GM19452 (cell line): ENCODE results near the gene MRPS14.
A peak's percentile ranks its signal among the peaks of the same experiment; 100 is the strongest.
"Not testable (repeated sequence)": the region's sequence is repeated elsewhere in the genome, so short reads cannot be mapped to it uniquely, and the experiment has no call there.

Source experiments
- ATAC-seq: cut with Tn5 transposase; IDR thresholded peaks from one replicate; pipeline ENCODE4 v1.9.1; 2021; ENCODE audit not compliant: unreplicated experiment

Gene MRPS14

GRCh38 chr1:175024773-175025172, 1.5 kb upstream of the MRPS14 start:
- ATAC-seq = no peak

- not testable (repeated sequence) for ATAC-seq
Measured at GRCh38 chr1:175023922-175024242, 657 bp upstream of the MRPS14 start.

GRCh38 chr1:175019524-175019923, 3.7 kb downstream of the MRPS14 start:
- no peak for ATAC-seq

- no peak for ATAC-seq
Measured at GRCh38 chr1:175015243-175015642, 8.0 kb downstream of the MRPS14 start.

GRCh38 chr1:175013445-175013844, 9.8 kb downstream of the MRPS14 start:
- no peak for ATAC-seq

- no peak for ATAC-seq
Measured at GRCh38 chr1:175009532-175009931, 13.7 kb downstream of the MRPS14 start.

GRCh38 chr1:175005085-175005783, 18.0 kb downstream of the MRPS14 start:
- no peak for ATAC-seq

GRCh38 chr1:175003521-175003920, 19.7 kb downstream of the MRPS14 start:
- no peak for ATAC-seq

GRCh38 chr1:175002910-175003517, 20.2 kb downstream of the MRPS14 start:
- no peak for ATAC-seq

- ATAC-seq = no peak
Measured at GRCh38 chr1:175000697-175001187, 22.5 kb downstream of the MRPS14 start.

- peak; percentile 1 for ATAC-seq
Measured at GRCh38 chr1:174999936-175000696, 23.1 kb downstream of the MRPS14 start, which contains the start of gene CACYBP. TSS of gene CACYBP (plus strand) at chr1:174999947. CDS start at chr1:175000181, 234 bp downstream.

- peak; percentile 84 for ATAC-seq
Measured at GRCh38 chr1:174999216-174999935, 23.8 kb downstream of the MRPS14 start.

GRCh38 chr1:174998569-174999215, 24.5 kb downstream of the MRPS14 start:
- ATAC-seq = no peak

GRCh38 chr1:174997041-174997440, 26.2 kb downstream of the MRPS14 start:
- ATAC-seq = no peak

GRCh38 chr1:174996476-174996875, 26.7 kb downstream of the MRPS14 start:
- no peak for ATAC-seq

GRCh38 chr1:174995916-174996315, 27.3 kb downstream of the MRPS14 start:
- ATAC-seq = no peak

GRCh38 chr1:174995121-174995520, 28.1 kb downstream of the MRPS14 start:
- no peak for ATAC-seq

GRCh38 chr1:174991473-174991872, 31.8 kb downstream of the MRPS14 start:
- ATAC-seq = no peak

GRCh38 chr1:174990382-174990999, 32.7 kb downstream of the MRPS14 start:
- ATAC-seq = no peak

GRCh38 chr1:174989536-174990220, 33.5 kb downstream of the MRPS14 start:
- ATAC-seq = no peak
